Right lobe of liver (tissue), 6 donors: ENCODE results near the gene UBALD1. TPM values are rescaled to one million over a fixed set of nuclear protein-coding genes. Genes with fewer than 3 reads are reported as not detected.

ENCODE experiments used
- ATAC-seq, 4 donors: fragments of 200-7000 bp; cut with Tn5 transposase; one replicate each; pipeline ENCODE4 v1.9.1; 2020; ENCODE audit warnings: mild to moderate bottlenecking in 4 of 4, moderate library complexity in 4 of 4
- DNase-seq, 3 donors: peaks; one replicate each; pipeline ENCODE4 v3.0.0-alpha.2; 2020
- H3K27ac ChIP-seq, 3 donors: fragments of 200-600 bp; one replicate each; pipeline ENCODE4 v1.8.0; 2022
- H3K27me3 ChIP-seq, 2 donors: fragments of 200-600 bp; one replicate each; pipeline ENCODE4 v1.8.0; 2022
- H3K36me3 ChIP-seq, 4 donors: fragments of 200-600 bp; sonication (generic) in 1 of 4; one replicate each; pipeline versions ENCODE4 v1.5.1 to v1.8.0; 2017 to 2022; ENCODE audit warnings: control low read depth in 1 of 4
- H3K4me1 ChIP-seq, 4 donors: fragments of 200-600 bp; sonication (generic) in 1 of 4; one replicate each; pipeline versions ENCODE4 v1.5.1 to v1.8.0; 2017 to 2022; ENCODE audit warnings: control low read depth in 1 of 4
- H3K4me3 ChIP-seq, 3 donors: fragments of 200-600 bp; one replicate each; pipeline ENCODE4 v1.8.0; 2022
- H3K9me3 ChIP-seq, 4 donors: fragments of 200-600 bp; sonication (generic) in 1 of 4; one replicate each; pipeline versions ENCODE4 v1.5.1 to v1.8.0; 2017 to 2022; ENCODE audit warnings: control low read depth in 1 of 4
- POLR2A ChIP-seq: fragments of 450-650 bp; IDR thresholded peaks from one replicate; pipeline ENCODE4 v1.6.1; 2017; ENCODE audit warnings: antibody characterized with exemption, mild to moderate bottlenecking
- WGBS: methylation state at CpG from one replicate; pipeline ENCODE4 v1.1.6; 2018; ENCODE audit warnings: low coverage, low lambda C conversion rate; ENCODE audit not compliant: insufficient coverage; ENCODE audit errors: missing lambda C conversion rate; 5-methylcytosine and 5-hydroxymethylcytosine counted together
- intact Hi-C, 2 donors: fragments of 100-400 bp; cut with DNase I; formaldehyde crosslinking; loops; one replicate each; pipeline versions ENCODE4 v1.11.2 to v1.14.1; 2022
- total RNA-seq, 6 experiments: library from RNA; depleted of rRNA in 2 of 6; stranded (reverse); fragments of >200 nt in 2 of 6; fragmentation: NEBNext Ultra II Directional in 3 of 6; extraction: Animal tissue kit (Norgen Biotek cat#: 25700) in 3 of 6; gene quantifications; one replicate each; pipeline versions ENCODE4 v1.1.0 to v1.2.4, GENCODE V29; 2016 to 2023
- TF ChIP-seq, protein P1 (sequence below), 4 donors: fragments of 200-600 bp in 3 of 4; fragments of 450-650 bp in 1 of 4; IDR thresholded peaks; one replicate each; pipeline versions ENCODE4 v1.5.1 to v1.8.0; 2016 to 2022; ENCODE audit warnings: antibody characterized with exemption in 4 of 4, mild to moderate bottlenecking in 2 of 4
- donor health status: DM: no; HTN: yes; CAD: no.
- donor health status: DM: no; HTN: no; CAD: no.
- donor health status: DM: no; HTN: no; CAD: no.
- donor health status: DM: no; HTN: yes; CAD: no.
- donor health status: DM: no; HTN: yes; CAD: no.

The UBALD1 gene
- total RNA-seq, 6 experiments from 2014 or later, result 6.4 to 29.5 (median 17.2) TPM

DNA sequence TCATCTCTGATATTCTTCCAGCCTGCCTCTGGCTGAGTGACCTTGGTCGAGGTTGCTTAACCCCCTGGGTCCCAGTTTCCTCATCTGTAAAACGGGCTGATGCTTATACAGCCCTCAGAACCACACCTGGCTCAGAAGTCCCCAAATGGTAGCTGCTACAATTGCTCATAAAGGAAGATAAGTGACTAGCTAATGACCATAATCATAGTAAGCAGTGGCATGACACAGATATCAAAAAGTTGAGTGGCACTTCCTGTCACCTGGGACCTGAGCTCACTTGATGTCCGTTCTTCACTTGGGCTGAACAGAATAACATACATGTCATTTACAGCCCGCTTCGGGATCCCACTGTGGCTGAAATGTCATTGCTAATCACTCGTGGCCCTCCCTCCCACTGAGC is 11.7 kb upstream of the UBALD1 start:
- WGBS, result 28% methylated on average over 3 of the region's 6 CpGs
- TF ChIP-seq POLR2A, result no peak
- TF ChIP-seq, protein P1, sequence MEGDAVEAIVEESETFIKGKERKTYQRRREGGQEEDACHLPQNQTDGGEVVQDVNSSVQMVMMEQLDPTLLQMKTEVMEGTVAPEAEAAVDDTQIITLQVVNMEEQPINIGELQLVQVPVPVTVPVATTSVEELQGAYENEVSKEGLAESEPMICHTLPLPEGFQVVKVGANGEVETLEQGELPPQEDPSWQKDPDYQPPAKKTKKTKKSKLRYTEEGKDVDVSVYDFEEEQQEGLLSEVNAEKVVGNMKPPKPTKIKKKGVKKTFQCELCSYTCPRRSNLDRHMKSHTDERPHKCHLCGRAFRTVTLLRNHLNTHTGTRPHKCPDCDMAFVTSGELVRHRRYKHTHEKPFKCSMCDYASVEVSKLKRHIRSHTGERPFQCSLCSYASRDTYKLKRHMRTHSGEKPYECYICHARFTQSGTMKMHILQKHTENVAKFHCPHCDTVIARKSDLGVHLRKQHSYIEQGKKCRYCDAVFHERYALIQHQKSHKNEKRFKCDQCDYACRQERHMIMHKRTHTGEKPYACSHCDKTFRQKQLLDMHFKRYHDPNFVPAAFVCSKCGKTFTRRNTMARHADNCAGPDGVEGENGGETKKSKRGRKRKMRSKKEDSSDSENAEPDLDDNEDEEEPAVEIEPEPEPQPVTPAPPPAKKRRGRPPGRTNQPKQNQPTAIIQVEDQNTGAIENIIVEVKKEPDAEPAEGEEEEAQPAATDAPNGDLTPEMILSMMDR (IDR thresholded peaks at IDR 0.05), result no peak
- H3K27ac ChIP-seq, result peak overlapping the region in 1 of 3 donors; percentile 99
- H3K36me3 ChIP-seq, result no peaks in the 10 kb centered on the region
- no peak overlapping the region for H3K4me3 ChIP-seq
- ATAC-seq (no peak), DNase-seq (no peak)
- H3K9me3 ChIP-seq, result no peaks in the 10 kb centered on the region
- intact Hi-C loops, result no loop called here
- peaks cover 0 to 22% (median 4%) of the 10 kb centered on the region in 4 donors for H3K4me1 ChIP-seq
- H3K27me3 ChIP-seq, result no peaks in the 10 kb centered on the region

- no peaks in the 10 kb centered on the region for H3K27me3 ChIP-seq
- H3K4me1 ChIP-seq, result peaks cover 0 to 17% (median 7%) of the 10 kb centered on the region in 4 donors
- H3K9me3 ChIP-seq, result no peaks in the 10 kb centered on the region
- peak overlapping the region; percentile 92 to 99 (median 97) for H3K4me3 ChIP-seq
- ATAC-seq (peak in 1 of 4 donors; percentile 1), DNase-seq (no peak)
- H3K27ac ChIP-seq, result peak overlapping the region; percentile 95 to 99 (median 99)
- no peaks in the 10 kb centered on the region for H3K36me3 ChIP-seq
- 8% methylated on average over 7 of the region's 11 CpGs for WGBS
- TF ChIP-seq, protein P1 (IDR thresholded peaks at IDR 0.05), result no peak
- no peak for TF ChIP-seq POLR2A
- intact Hi-C loops, result no loop called here
These were observed 11.0 kb upstream of the UBALD1 start for GRCh38 chr16:4625560-4626159.

- intact Hi-C loops, result no loop called here
- no peaks in the 10 kb centered on the region for H3K36me3 ChIP-seq
- DNase-seq, result peak; percentile 66 to 83 (median 82)
- H3K9me3 ChIP-seq, result no peaks in the 10 kb centered on the region
- peak; percentile 97 for TF ChIP-seq POLR2A
- TF ChIP-seq, protein P1 (IDR thresholded peaks at IDR 0.05), result no peak
- 0% methylated on average over 7 of the region's 80 CpGs for WGBS
- peaks cover 0 to 21% (median 7%) of the 10 kb centered on the region in 4 donors for H3K4me1 ChIP-seq
- peak; percentile 14 to 45 (median 32) for ATAC-seq
- no peaks in the 10 kb centered on the region for H3K27me3 ChIP-seq
- peak overlapping the region; percentile 95 to 99 (median 99) for H3K27ac ChIP-seq
- H3K4me3 ChIP-seq, result peak overlapping the region; percentile 92 to 99 (median 97)
These were observed 10.3 kb upstream of the UBALD1 start for GRCh38 chr16:4624827-4625559.

DNA sequence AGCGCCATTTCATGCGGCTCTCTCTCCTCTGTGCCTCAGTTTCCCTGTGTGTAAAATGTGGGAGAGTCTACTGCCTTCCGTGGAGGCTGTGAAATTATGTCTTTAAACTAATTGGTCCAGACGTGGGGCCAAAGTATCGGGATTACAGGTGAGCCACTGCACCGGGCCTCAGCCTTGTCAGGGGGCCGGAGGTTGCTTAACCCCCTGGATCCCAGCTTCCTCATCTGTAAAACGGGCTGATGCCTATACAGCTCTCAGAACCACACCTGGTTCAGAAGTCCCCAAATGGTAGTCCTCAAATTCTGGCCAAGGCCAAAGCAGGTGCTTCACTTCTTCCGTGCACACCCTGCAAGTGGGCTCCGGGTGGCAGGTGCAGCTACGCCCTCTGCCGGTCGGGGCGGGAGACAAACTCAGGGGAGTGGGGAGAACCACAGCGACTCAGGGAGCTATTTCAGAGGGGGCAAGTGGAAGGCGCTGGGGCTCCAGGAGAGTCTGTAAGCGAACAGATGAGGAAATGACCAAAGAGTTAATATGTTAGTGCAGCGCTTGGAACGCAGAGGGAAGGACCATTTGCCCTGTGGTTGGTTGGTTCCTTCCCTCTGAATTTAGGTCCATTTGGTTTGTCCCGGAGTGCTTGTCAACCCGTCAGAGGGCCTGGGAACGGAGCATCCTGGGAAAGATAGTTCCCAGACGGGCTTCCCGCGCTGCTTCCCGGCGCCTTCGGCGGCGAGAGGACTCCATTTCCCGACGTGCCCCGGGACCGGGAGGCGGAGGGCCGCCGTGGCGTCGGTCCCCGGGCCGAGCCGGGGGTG is 9.5 kb upstream of the UBALD1 start, which contains the start of gene MGRN1:
MGRN1 (plus strand) TSS at position 812 of the 812 bp plus-strand sequence. CDS start 135 bp downstream, outside the sequence.
- no peak for TF ChIP-seq POLR2A
- TF ChIP-seq, protein P1 (IDR thresholded peaks at IDR 0.05), result peak; percentile 93 to 96 (median 95)
- H3K4me3 ChIP-seq, result peak within 1 kb of the TSS; percentile 92 to 99 (median 97)
- intact Hi-C loops, result no loop called here
- ATAC-seq (peak; percentile 91 to 97 (median 92)), DNase-seq (peak; percentile 96 to 97 (median 97))
- no peaks in the 10 kb centered on the region for H3K27me3 ChIP-seq
- H3K9me3 ChIP-seq, result no peaks in the 10 kb centered on the region
- peak within 1 kb of the TSS; percentile 95 to 99 (median 99) for H3K27ac ChIP-seq
- WGBS, result 1% methylated on average over 16 of the region's 42 CpGs
- peaks cover 0 to 29% (median 11%) of the 10 kb centered on the region in 4 donors for H3K4me1 ChIP-seq
- no peaks in the 10 kb centered on the region for H3K36me3 ChIP-seq
